WTC11 (cell line): ENCODE results near the gene AHRR. TPM values are rescaled to one million over a fixed set of nuclear protein-coding genes. Genes with fewer than 3 reads are reported as not detected.

ENCODE experiments used
- ATAC-seq: fragments of 200-7000 bp; cut with Tn5 transposase; 2 replicates; pipeline ENCODE4 v1.10.0; 2021; ENCODE audit warnings: mild to moderate bottlenecking, moderate library complexity
- CTCF ChIA-PET: fragments of 300-600 bp; sonication (Branson Sonifier 250); formaldehyde crosslinking; loops from one replicate; lab custom pipeline; 2021; ENCODE audit warnings: antibody characterized with exemption; lab: Charles Lee
- POLR2A ChIA-PET: fragments of 350-600 bp; sonication (Branson Sonifier 250); formaldehyde crosslinking; loops from one replicate; lab custom pipeline; 2021; ENCODE audit warnings: antibody characterized with exemption; lab: Charles Lee
- DNase-seq: peaks from one replicate; pipeline ENCODE4 v3.0.0; 2021; ENCODE audit warnings: low spot score
- H3K27ac Mint-ChIP-seq: 2 replicates; pipeline ENCODE4 v1.8.0; 2021; ENCODE audit warnings: mixed read lengths
- H3K27me3 Mint-ChIP-seq: 2 replicates; pipeline ENCODE4 v1.8.0; 2021; ENCODE audit warnings: low read depth, mild to moderate bottlenecking, moderate library complexity, mixed read lengths
- H3K36me3 Mint-ChIP-seq: 2 replicates; pipeline ENCODE4 v1.8.0; 2021; ENCODE audit warnings: mixed read lengths
- H3K4me1 Mint-ChIP-seq: 2 replicates; pipeline ENCODE4 v1.8.0; 2022; ENCODE audit warnings: mixed read lengths
- H3K4me3 Mint-ChIP-seq: 2 replicates; pipeline ENCODE4 v1.8.0; 2021; ENCODE audit warnings: mild to moderate bottlenecking, moderate library complexity, mixed read lengths
- H3K9me3 Mint-ChIP-seq: 2 replicates; pipeline ENCODE4 v1.8.0; 2021; ENCODE audit warnings: mixed read lengths
- GRHL2 ChIP-seq: fragments of 250-450 bp; sonication (Bioruptor Pico); IDR thresholded peaks from 2 replicates; pipeline ENCODE4 v1.8.0; 2022; ENCODE audit warnings: mild to moderate bottlenecking, moderate library complexity; ENCODE audit not compliant: insufficient replicate concordance, severe bottlenecking
- HMGA2 ChIP-seq: fragments of 250-450 bp; sonication (Bioruptor Pico); IDR thresholded peaks from 2 replicates; pipeline ENCODE4 v1.4.0; 2021; ENCODE audit warnings: mild to moderate bottlenecking, moderate library complexity
- MLX ChIP-seq: sonication (generic); formaldehyde crosslinking; IDR thresholded peaks from 2 replicates; pipeline ENCODE4 v1.8.1; 2023; ENCODE audit warnings: mild to moderate bottlenecking, missing genetic modification reagents, moderate library complexity
- MYBL2 ChIP-seq: sonication (generic); formaldehyde crosslinking; IDR thresholded peaks from 2 replicates; pipeline ENCODE4 v1.8.1; 2023; ENCODE audit warnings: mild to moderate bottlenecking, moderate library complexity, missing genetic modification reagents
- NFYB ChIP-seq: sonication (generic); formaldehyde crosslinking; conservative IDR thresholded peaks from 2 replicates; pipeline ENCODE4 v1.8.0; 2022; ENCODE audit warnings: low read depth, missing genetic modification reagents
- PRDM15 ChIP-seq: sonication (generic); formaldehyde crosslinking; IDR thresholded peaks from 2 replicates; pipeline ENCODE4 v1.8.0; 2022; ENCODE audit warnings: missing genetic modification reagents
- SOX15 ChIP-seq: fragments of 250-450 bp; sonication (Bioruptor Pico); IDR thresholded peaks from 2 replicates; pipeline ENCODE4 v1.9.0; 2021; ENCODE audit warnings: mild to moderate bottlenecking
- TEAD1 ChIP-seq: sonication (generic); formaldehyde crosslinking; IDR thresholded peaks from 2 replicates; pipeline ENCODE4 v1.8.0; 2022; ENCODE audit warnings: mild to moderate bottlenecking, missing genetic modification reagents
- ZNF263 ChIP-seq: sonication (generic); formaldehyde crosslinking; IDR thresholded peaks from 2 replicates; pipeline ENCODE4 v1.8.1; 2022; ENCODE audit warnings: low read depth, mild to moderate bottlenecking, moderate library complexity, missing genetic modification reagents
- total RNA-seq: library from RNA; stranded (reverse); gene quantifications from 3 replicates; pipeline ENCODE4 v1.2.3, GENCODE V29; 2021
- TF ChIP-seq, protein P1 (sequence below): fragments of 250-450 bp; sonication (Bioruptor Pico); IDR thresholded peaks from 2 replicates; pipeline ENCODE4 v1.9.0; 2021; ENCODE audit warnings: mild to moderate bottlenecking, borderline replicate concordance
- TF ChIP-seq, protein P2 (sequence below): fragments of 200-600 bp; IDR thresholded peaks from 2 replicates; pipeline ENCODE4 v1.8.0; 2022; ENCODE audit warnings: antibody characterized with exemption

Gene AHRR
- total RNA-seq, 1 experiment from 2014 or later, result 4.5 TPM

DNA sequence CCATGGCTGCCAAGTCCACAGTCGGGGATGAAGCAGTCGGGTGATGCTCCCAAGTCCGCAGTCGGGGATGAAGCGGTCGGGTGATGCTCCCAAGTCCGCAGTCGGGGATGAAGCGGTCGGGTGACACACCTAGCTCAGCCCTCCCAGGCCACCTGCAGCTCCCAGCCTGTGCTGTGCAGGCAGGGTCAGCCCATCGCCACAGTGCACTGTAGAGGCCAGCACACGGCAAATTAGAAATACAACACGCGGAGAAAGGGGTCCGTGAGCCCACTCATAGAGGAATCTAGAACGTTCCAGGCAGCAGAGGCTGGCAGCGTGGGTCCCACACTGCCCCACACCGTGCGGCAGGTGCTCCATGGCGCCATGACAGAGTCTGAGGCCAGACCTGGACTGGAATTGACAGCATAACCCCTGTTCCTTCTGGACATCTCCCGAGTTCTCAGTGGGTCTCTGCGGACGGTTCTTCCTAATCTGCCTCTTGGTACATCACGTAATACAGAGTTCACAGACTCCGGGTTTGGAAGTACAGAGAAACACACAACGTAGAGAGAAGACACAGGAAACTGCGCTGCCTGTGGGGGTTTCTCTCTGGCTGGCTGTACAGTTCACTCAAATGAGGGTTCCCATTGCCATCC is 113.8 kb downstream of the AHRR start:
- POLR2A ChIA-PET, result interaction anchor here (0.5 kb wide), 1 partner anchor 188 kb away, joined by 3 read pairs; no protein-coding TSS in a partner anchor
- TF ChIP-seq HMGA2 (CRISPR knock-in tag), result no peak
- no peak for TF ChIP-seq MYBL2 (CRISPR knock-in tag)
- no peak for TF ChIP-seq SOX15 (CRISPR knock-in tag)
- TF ChIP-seq GRHL2 (CRISPR knock-in tag), result no peak
- no peak for TF ChIP-seq ZNF263 (CRISPR knock-in tag)
- TF ChIP-seq MLX, result no peak
- no peak for TF ChIP-seq NFYB (CRISPR knock-in tag)
- no peak for TF ChIP-seq PRDM15 (CRISPR knock-in tag)
- no peak for TF ChIP-seq TEAD1 (CRISPR knock-in tag)
- TF ChIP-seq, all 79 proteins: peak for 0
- ATAC-seq (no peak), DNase-seq (no peak)
- H3K27ac Mint-ChIP-seq, result no peak overlapping the region
- no peaks in the 10 kb centered on the region for H3K9me3 Mint-ChIP-seq
- H3K4me3 Mint-ChIP-seq, result no peak overlapping the region
- no peaks in the 10 kb centered on the region for H3K36me3 Mint-ChIP-seq
- no peaks in the 10 kb centered on the region for H3K4me1 Mint-ChIP-seq
- CTCF ChIA-PET, result interaction anchor here (1.0 to 8.8 kb wide), 7 partner anchors 11 to 118 kb away, joined by 3 to 73 read pairs (median 8); partner anchors contain the start of gene AHRR
- no peaks in the 10 kb centered on the region for H3K27me3 Mint-ChIP-seq

GRCh38 chr5:435961-436640 is 114.6 kb downstream of the AHRR start:
- Mint-ChIP-seq H3K4me1 (no peaks in the 10 kb centered on the region), H3K27ac (no peak overlapping the region), H3K36me3 (no peaks in the 10 kb centered on the region), H3K27me3 (no peaks in the 10 kb centered on the region), H3K4me3 (no peak overlapping the region), H3K9me3 (no peaks in the 10 kb centered on the region)
- TF ChIP-seq, protein P1, sequence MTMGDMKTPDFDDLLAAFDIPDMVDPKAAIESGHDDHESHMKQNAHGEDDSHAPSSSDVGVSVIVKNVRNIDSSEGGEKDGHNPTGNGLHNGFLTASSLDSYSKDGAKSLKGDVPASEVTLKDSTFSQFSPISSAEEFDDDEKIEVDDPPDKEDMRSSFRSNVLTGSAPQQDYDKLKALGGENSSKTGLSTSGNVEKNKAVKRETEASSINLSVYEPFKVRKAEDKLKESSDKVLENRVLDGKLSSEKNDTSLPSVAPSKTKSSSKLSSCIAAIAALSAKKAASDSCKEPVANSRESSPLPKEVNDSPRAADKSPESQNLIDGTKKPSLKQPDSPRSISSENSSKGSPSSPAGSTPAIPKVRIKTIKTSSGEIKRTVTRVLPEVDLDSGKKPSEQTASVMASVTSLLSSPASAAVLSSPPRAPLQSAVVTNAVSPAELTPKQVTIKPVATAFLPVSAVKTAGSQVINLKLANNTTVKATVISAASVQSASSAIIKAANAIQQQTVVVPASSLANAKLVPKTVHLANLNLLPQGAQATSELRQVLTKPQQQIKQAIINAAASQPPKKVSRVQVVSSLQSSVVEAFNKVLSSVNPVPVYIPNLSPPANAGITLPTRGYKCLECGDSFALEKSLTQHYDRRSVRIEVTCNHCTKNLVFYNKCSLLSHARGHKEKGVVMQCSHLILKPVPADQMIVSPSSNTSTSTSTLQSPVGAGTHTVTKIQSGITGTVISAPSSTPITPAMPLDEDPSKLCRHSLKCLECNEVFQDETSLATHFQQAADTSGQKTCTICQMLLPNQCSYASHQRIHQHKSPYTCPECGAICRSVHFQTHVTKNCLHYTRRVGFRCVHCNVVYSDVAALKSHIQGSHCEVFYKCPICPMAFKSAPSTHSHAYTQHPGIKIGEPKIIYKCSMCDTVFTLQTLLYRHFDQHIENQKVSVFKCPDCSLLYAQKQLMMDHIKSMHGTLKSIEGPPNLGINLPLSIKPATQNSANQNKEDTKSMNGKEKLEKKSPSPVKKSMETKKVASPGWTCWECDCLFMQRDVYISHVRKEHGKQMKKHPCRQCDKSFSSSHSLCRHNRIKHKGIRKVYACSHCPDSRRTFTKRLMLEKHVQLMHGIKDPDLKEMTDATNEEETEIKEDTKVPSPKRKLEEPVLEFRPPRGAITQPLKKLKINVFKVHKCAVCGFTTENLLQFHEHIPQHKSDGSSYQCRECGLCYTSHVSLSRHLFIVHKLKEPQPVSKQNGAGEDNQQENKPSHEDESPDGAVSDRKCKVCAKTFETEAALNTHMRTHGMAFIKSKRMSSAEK (CRISPR knock-in tag), result no peak
- TF ChIP-seq, protein P2, sequence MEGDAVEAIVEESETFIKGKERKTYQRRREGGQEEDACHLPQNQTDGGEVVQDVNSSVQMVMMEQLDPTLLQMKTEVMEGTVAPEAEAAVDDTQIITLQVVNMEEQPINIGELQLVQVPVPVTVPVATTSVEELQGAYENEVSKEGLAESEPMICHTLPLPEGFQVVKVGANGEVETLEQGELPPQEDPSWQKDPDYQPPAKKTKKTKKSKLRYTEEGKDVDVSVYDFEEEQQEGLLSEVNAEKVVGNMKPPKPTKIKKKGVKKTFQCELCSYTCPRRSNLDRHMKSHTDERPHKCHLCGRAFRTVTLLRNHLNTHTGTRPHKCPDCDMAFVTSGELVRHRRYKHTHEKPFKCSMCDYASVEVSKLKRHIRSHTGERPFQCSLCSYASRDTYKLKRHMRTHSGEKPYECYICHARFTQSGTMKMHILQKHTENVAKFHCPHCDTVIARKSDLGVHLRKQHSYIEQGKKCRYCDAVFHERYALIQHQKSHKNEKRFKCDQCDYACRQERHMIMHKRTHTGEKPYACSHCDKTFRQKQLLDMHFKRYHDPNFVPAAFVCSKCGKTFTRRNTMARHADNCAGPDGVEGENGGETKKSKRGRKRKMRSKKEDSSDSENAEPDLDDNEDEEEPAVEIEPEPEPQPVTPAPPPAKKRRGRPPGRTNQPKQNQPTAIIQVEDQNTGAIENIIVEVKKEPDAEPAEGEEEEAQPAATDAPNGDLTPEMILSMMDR, result peak; percentile 24; the same call in 1 of the 2 replicates
- ATAC-seq (peak; percentile 80), DNase-seq (peak; percentile 62)
- CTCF ChIA-PET, result interaction anchor here (0.6 to 8.8 kb wide), 14 partner anchors 10 to 120 kb away, joined by 3 to 73 read pairs (median 4); partner anchors contain the start of gene AHRR
- POLR2A ChIA-PET, result interaction anchor here (0.5 kb wide), 1 partner anchor 187 kb away, joined by 3 read pairs; no protein-coding TSS in a partner anchor
